ENCODE data around the gene SERTAD4.

The SERTAD4 gene

GRCh38 chr1:210252621-210253051 lies 20.0 kb downstream of the SERTAD4 start:
- Histone ChIP-seq H4K5ac (ENCODE audit: low read length) (no peak overlapping the region), H3K27me3 (ENCODE audit: insufficient read depth, low read length, poor library complexity) (no peaks in the 10 kb centered on the region), H4K8ac (ENCODE audit: low read depth, low read length) (no peak overlapping the region), H3K9ac (ENCODE audit: low read length) (peak overlapping the region; percentile 65), H3K56ac (ENCODE audit: low read length) (peak overlapping the region; percentile 97), H3K79me1 (ENCODE audit: low read length) (no peaks in the 10 kb centered on the region), H3K79me2 (ENCODE audit: control insufficient read depth, insufficient read depth, low read length) (no peaks in the 10 kb centered on the region), H2BK15ac (replicated peaks; ENCODE audit: low read depth) (no peak overlapping the region), H2BK120ac (ENCODE audit: low read depth, low read length) (no peak overlapping the region), H3K4me3 (ENCODE audit: low read length) (peak overlapping the region; percentile 3), H3K36me3 (ENCODE audit: control insufficient read depth, insufficient read depth, low read length) (no peaks in the 10 kb centered on the region), H3K4ac (ENCODE audit: low read depth, low read length) (no peak overlapping the region), H2AK5ac (ENCODE audit: low read length) (no peak overlapping the region), H3K18ac (ENCODE audit: low read length) (peak overlapping the region; percentile 85), H3K27ac (ENCODE audit: low read depth, low read length) (no peak overlapping the region), H3K4me1 (ENCODE audit: control insufficient read depth, low read depth, low read length) (peaks cover 3% of the 10 kb centered on the region), H3K4me2 (ENCODE audit: low read length) (peak overlapping the region; percentile 93), H3K23ac (ENCODE audit: low read length) (no peak overlapping the region), H2BK5ac (ENCODE audit: low read length) (no peak overlapping the region)
- WGBS (ENCODE audit: extremely low coverage, insufficient coverage, low lambda C conversion rate), result no CpG with 5 or more reads among the region's 29 CpGs
- DNase-seq, result peak; percentile 98

GRCh38 chr1:210254298-210254697 lies 21.7 kb downstream of the SERTAD4 start:
- Histone ChIP-seq H3K56ac (ENCODE audit: low read length) (no peak overlapping the region), H3K23ac (ENCODE audit: low read length) (no peak overlapping the region), H2BK15ac (replicated peaks; ENCODE audit: low read depth) (no peak overlapping the region), H4K8ac (ENCODE audit: low read depth, low read length) (no peak overlapping the region), H3K79me2 (ENCODE audit: control insufficient read depth, insufficient read depth, low read length) (no peaks in the 10 kb centered on the region), H3K27ac (ENCODE audit: low read depth, low read length) (no peak overlapping the region), H3K27me3 (ENCODE audit: insufficient read depth, low read length, poor library complexity) (no peaks in the 10 kb centered on the region), H3K4me2 (ENCODE audit: low read length) (no peak overlapping the region), H2BK120ac (ENCODE audit: low read depth, low read length) (no peak overlapping the region), H3K4ac (ENCODE audit: low read depth, low read length) (no peak overlapping the region), H3K9ac (ENCODE audit: low read length) (no peak overlapping the region), H3K79me1 (ENCODE audit: low read length) (no peaks in the 10 kb centered on the region), H2BK5ac (ENCODE audit: low read length) (no peak overlapping the region), H3K4me3 (ENCODE audit: low read length) (no peak overlapping the region), H3K4me1 (ENCODE audit: control insufficient read depth, low read depth, low read length) (peaks cover 3% of the 10 kb centered on the region), H2AK5ac (ENCODE audit: low read length) (no peak overlapping the region), H3K18ac (ENCODE audit: low read length) (no peak overlapping the region), H3K36me3 (ENCODE audit: control insufficient read depth, insufficient read depth, low read length) (no peaks in the 10 kb centered on the region), H4K5ac (ENCODE audit: low read length) (no peak overlapping the region)
- no peak for DNase-seq

- DNase-seq, result no peak
- H3K9ac ChIP-seq (ENCODE audit: low read length), result no peak overlapping the region
- H3K23ac ChIP-seq (ENCODE audit: low read length), result no peak overlapping the region
- H3K4me1 ChIP-seq (ENCODE audit: control insufficient read depth, low read depth, low read length), result no peaks in the 10 kb centered on the region
- WGBS (ENCODE audit: extremely low coverage, insufficient coverage, low lambda C conversion rate), result no CpG with 5 or more reads among the region's 13 CpGs
- no peak overlapping the region for H3K4ac ChIP-seq (ENCODE audit: low read depth, low read length)
- H2BK5ac ChIP-seq (ENCODE audit: low read length), result no peak overlapping the region
- H3K4me3 ChIP-seq (ENCODE audit: low read length), result no peak overlapping the region
- H3K36me3 ChIP-seq (ENCODE audit: control insufficient read depth, insufficient read depth, low read length), result no peaks in the 10 kb centered on the region
- H3K79me1 ChIP-seq (ENCODE audit: low read length), result no peaks in the 10 kb centered on the region
- no peaks in the 10 kb centered on the region for H3K79me2 ChIP-seq (ENCODE audit: control insufficient read depth, insufficient read depth, low read length)
- H2BK120ac ChIP-seq (ENCODE audit: low read depth, low read length), result no peak overlapping the region
- H4K8ac ChIP-seq (ENCODE audit: low read depth, low read length), result no peak overlapping the region
- H3K56ac ChIP-seq (ENCODE audit: low read length), result no peak overlapping the region
- no peaks in the 10 kb centered on the region for H3K27me3 ChIP-seq (ENCODE audit: insufficient read depth, low read length, poor library complexity)
- H2BK15ac ChIP-seq (replicated peaks; ENCODE audit: low read depth), result no peak overlapping the region
- no peak overlapping the region for H3K27ac ChIP-seq (ENCODE audit: low read depth, low read length)
- no peak overlapping the region for H4K5ac ChIP-seq (ENCODE audit: low read length)
- H3K4me2 ChIP-seq (ENCODE audit: low read length), result no peak overlapping the region
- no peak overlapping the region for H3K18ac ChIP-seq (ENCODE audit: low read length)
- no peak overlapping the region for H2AK5ac ChIP-seq (ENCODE audit: low read length)
Observed at GRCh38 chr1:210257698-210258529, 25.3 kb downstream of the SERTAD4 start.

GRCh38 chr1:210259561-210259960 lies 27.0 kb downstream of the SERTAD4 start:
- no peaks in the 10 kb centered on the region for H3K79me2 ChIP-seq (ENCODE audit: control insufficient read depth, insufficient read depth, low read length)
- no peak overlapping the region for H3K9ac ChIP-seq (ENCODE audit: low read length)
- H3K4me1 ChIP-seq (ENCODE audit: control insufficient read depth, low read depth, low read length), result peaks cover 3% of the 10 kb centered on the region
- no peaks in the 10 kb centered on the region for H3K36me3 ChIP-seq (ENCODE audit: control insufficient read depth, insufficient read depth, low read length)
- no peak overlapping the region for H3K4me3 ChIP-seq (ENCODE audit: low read length)
- no peak overlapping the region for H3K18ac ChIP-seq (ENCODE audit: low read length)
- no peak overlapping the region for H2BK15ac ChIP-seq (replicated peaks; ENCODE audit: low read depth)
- H3K27me3 ChIP-seq (ENCODE audit: insufficient read depth, low read length, poor library complexity), result no peaks in the 10 kb centered on the region
- H3K23ac ChIP-seq (ENCODE audit: low read length), result no peak overlapping the region
- no peak overlapping the region for H2BK120ac ChIP-seq (ENCODE audit: low read depth, low read length)
- H3K4ac ChIP-seq (ENCODE audit: low read depth, low read length), result no peak overlapping the region
- no peak for DNase-seq
- H2AK5ac ChIP-seq (ENCODE audit: low read length), result no peak overlapping the region
- no peak overlapping the region for H3K4me2 ChIP-seq (ENCODE audit: low read length)
- H4K8ac ChIP-seq (ENCODE audit: low read depth, low read length), result no peak overlapping the region
- no peak overlapping the region for H3K56ac ChIP-seq (ENCODE audit: low read length)
- H4K5ac ChIP-seq (ENCODE audit: low read length), result no peak overlapping the region
- no peak overlapping the region for H2BK5ac ChIP-seq (ENCODE audit: low read length)
- WGBS (ENCODE audit: extremely low coverage, insufficient coverage, low lambda C conversion rate), result no CpG with 5 or more reads among the region's 4 CpGs
- H3K79me1 ChIP-seq (ENCODE audit: low read length), result no peaks in the 10 kb centered on the region
- no peak overlapping the region for H3K27ac ChIP-seq (ENCODE audit: low read depth, low read length)

GRCh38 chr1:210260096-210260495 lies 27.5 kb downstream of the SERTAD4 start:
- Histone ChIP-seq H4K5ac (ENCODE audit: low read length) (no peak overlapping the region), H3K27ac (ENCODE audit: low read depth, low read length) (no peak overlapping the region), H3K79me2 (ENCODE audit: control insufficient read depth, insufficient read depth, low read length) (no peaks in the 10 kb centered on the region), H3K79me1 (ENCODE audit: low read length) (no peaks in the 10 kb centered on the region), H3K4me1 (ENCODE audit: control insufficient read depth, low read depth, low read length) (peaks cover 4% of the 10 kb centered on the region), H3K4ac (ENCODE audit: low read depth, low read length) (no peak overlapping the region), H4K8ac (ENCODE audit: low read depth, low read length) (no peak overlapping the region), H3K23ac (ENCODE audit: low read length) (no peak overlapping the region), H2BK120ac (ENCODE audit: low read depth, low read length) (no peak overlapping the region), H3K9ac (ENCODE audit: low read length) (no peak overlapping the region), H3K4me2 (ENCODE audit: low read length) (no peak overlapping the region), H2AK5ac (ENCODE audit: low read length) (no peak overlapping the region), H3K18ac (ENCODE audit: low read length) (no peak overlapping the region), H2BK15ac (replicated peaks; ENCODE audit: low read depth) (no peak overlapping the region), H3K4me3 (ENCODE audit: low read length) (no peak overlapping the region), H3K36me3 (ENCODE audit: control insufficient read depth, insufficient read depth, low read length) (no peaks in the 10 kb centered on the region), H3K56ac (ENCODE audit: low read length) (no peak overlapping the region), H3K27me3 (ENCODE audit: insufficient read depth, low read length, poor library complexity) (no peaks in the 10 kb centered on the region), H2BK5ac (ENCODE audit: low read length) (no peak overlapping the region)
- DNase-seq, result no peak
- WGBS (ENCODE audit: extremely low coverage, insufficient coverage, low lambda C conversion rate), result no CpG with 5 or more reads among the region's 4 CpGs
